HUDEP-2 (cell line): ENCODE measurements around the gene CDK10.

ENCODE experiments used
- DNase-seq, 76 experiments: peaks; one replicate each; lab custom pipeline; 2025; ENCODE audit not compliant: unreplicated experiment in 76 of 76; lab: John Stamatoyannopoulos, UW

CDK10 gene

DNA sequence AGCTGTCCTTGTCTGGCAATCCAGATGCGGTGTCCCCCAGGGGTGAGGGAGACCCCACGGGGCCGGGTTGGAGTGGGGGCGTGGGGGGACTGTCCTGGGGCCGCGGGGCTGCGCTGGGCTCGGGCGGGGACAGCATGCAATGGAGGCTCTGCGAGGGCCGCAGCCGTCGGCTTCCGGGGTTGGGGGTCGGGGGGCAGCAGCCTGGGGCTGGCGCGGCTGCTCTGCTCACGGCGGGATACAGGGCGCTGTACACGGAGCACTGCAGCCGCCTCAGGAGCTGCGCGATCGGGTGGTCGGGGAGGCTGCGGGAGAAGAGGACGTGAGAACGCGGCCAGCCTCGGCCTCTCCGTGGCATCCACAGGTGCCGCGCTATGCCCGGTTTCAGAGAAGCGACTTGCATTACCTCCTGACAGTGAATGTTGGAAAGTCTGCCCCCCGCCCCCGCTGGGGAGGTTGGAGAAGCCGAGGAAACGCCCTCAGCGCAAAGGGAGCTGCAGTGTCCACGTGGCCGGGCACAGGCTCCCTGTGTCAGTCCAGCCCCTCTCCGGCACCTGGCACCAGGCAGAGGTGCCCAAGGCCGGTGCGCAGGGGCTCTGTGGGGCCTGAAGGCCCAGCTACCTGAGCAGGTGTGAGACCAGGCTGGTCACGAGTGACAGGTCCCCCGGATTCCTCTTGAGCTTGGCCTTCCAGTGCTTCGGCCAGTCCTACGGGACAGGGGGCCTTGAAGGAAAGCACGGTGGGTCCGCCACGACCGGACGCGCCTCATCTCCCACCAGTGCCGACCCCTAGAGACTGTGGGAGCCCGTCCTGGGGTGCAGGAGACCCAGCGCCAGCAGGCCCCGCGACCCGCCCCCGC, 24.4 kb downstream of the CDK10 start:
- DNase-seq = no peak

DNA sequence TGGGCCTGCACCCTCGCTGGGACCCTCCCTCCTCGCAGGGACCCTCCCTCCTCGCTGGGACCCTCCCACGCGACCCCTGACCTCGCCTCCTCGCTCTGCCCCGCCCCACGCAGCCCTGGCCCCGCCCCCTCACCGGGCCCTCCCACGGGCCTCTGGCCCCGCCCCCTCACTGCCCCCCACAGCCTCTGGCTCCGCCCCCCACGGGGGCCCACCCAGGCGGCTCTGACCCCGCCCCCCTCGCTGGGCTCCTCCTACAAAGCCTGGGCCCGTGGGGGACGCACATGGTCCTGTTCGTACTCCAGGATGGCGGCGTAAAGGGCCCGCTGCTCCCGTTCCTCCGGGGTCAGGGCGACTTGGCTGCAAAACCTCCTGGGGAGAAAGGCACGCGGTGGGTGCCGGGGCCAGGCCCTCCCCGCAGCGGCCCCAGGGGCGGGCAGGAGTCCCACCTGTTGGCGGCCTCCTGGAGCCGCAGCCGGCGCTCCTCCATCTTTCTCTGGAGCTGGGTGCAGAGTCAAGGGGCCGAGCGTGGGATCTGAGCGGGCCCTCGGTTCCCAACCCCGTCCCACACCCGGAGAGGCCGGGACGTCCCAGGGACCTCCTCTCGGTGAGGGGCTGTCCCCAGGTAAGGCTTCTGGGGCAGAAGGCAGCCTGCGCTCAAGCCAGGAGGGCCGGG, 25.2 kb downstream of the CDK10 start:
- peak in 68 of 76 experiments; percentile 25 to 86 (median 66) for DNase-seq

GRCh38 chr16:89712274-89712781, 25.8 kb downstream of the CDK10 start:
- DNase-seq = peak in 1 of 76 experiments; percentile 10

DNA sequence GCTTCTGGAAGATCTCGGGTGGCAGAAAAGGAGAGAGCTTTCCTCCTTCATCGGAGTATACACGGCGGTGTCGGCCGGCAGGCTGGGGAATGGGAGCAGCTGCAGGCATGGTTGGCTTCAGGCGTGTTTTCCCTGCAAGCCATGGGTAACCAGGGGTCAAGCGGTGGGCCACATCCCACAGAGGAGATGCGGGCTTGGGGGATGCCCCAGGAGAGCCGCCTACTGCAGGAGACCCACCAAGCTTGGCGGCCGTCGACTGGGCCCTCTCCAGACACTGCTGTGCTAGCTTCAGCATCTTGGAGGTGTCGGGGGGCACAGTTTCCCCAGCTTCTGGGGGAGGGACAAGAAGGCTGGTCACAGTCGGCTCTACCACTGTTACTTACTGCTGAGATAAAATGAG, 30.0 kb downstream of the CDK10 start:
- no peak for DNase-seq

DNA sequence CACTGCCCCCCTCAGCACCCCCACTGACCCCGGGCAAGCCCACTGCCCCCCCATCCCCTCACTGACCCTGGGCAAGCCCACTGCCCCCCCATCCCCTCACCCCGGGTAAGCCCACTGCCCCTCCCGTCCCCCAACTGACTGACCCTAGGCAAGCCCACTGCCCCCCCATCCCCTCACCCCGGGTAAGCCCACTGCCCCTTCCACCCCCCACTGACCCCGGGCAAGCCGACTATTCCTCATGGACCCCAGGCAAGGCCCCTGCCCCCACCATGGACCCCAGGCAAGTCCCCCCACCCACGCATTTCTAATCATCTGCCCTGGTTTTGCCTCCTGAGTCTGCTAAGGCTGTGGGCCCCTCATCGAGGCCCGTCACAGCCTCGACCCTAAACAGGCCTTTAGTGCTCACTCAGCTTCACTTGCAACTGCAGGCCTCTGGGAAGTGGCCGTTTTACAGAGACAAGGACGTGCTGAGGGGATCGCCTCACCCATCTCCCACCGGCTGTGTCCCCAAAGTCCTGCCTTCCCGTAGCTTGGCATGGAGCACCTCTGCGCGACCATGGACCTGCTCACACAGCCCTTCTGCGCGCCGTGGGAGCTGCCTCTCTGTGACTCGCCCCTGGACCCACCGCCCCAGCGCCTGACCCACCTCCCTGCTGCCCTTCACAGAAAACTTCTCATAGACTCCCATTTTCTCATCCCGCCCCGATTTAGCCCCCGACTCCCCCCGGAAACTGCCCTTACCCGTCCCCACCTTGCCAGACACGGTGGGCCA, 30.6 kb downstream of the CDK10 start:
- DNase-seq = no peak

DNA sequence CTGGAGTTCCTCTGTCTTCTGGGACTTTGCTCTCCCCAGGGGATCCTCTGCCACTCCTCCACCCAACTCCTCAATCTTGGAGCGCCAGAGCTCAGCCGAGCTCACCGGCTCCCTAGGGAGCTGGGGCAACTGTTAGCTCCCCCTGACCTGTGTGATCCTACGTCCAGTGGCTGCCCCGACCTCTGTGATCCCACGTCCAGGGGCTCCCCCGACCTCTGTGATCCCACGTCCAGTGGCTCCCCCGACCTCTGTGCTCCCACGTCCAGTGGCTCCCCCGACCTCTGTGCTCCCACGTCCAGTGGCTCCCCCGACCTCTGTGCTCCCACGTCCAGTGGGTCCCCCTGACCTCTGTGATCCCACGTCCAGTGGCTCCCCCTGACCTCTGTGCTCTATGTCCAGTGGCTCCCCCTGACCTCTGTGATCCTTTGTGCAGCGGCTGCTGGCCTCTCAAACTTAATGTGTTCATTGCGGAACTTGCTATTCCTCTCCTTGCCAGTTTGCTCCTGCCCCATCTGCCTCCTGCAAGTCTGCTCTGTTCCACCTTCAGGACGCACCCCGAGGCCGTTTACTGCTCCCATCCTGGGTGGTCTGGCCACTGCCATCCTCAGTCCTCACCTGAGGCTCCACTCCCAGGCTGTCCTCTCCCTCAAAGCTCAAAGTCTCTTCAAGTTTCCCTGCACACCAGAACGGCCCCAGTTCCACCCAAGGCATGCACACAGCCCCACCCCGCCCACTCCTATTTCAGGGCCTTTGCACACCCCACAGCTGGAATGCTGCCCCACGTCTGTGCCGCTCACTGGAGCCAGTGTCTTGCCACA, 31.4 kb downstream of the CDK10 start:
- peak in 33 of 76 experiments; percentile 12 to 52 (median 21) for DNase-seq

GRCh38 chr16:89720551-89720812, 34.0 kb downstream of the CDK10 start:
- peak in 10 of 76 experiments; percentile 38 to 61 (median 52) for DNase-seq

DNA sequence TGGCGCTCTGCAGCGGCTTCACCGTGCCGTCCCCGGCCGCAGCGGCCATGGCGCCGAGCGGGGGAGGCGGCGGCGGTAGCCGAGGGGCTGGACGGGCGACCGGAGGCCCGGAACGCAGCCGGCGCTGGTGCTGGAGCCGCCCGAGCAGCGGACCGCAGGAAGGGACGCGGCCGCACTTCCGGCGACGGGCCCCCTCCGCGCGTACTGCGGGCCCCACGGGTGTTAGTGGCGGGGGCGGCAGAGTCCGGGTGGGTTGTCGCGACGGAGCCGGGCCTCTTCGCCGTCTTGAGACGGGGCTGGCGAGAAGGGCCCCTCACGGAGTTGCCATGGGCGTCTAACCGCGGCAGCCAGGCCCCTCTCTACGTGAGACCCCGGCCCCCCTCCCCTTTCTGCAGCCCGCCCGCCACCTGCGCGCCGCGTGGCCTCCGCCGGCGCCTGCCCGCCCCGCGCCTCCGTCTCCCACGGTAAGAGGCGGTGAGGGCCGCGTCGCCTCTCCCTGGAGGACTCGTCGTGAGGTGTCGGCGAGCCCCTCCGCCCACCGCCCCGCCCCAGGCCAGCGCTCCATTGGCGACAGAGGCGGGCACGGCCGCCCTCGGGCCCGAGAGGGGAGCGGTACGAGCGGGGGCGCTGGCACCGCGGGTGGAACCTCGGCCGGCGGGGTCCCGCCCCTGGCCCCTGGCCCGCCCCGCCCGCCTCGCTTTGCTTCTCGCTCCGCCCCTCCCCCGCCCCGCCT, 34.5 kb downstream of the CDK10 start, which contains the start of the genes VPS9D1 and ZNF276:
Gene VPS9D1, minus strand, starts transcription at position 86 of the 733 bp plus-strand sequence. Its CDS starts 37 bp downstream, at position 49.
Gene ZNF276, plus strand, starts transcription at position 725 of the 733 bp plus-strand sequence. CDS start 104 bp downstream, outside the sequence.
- peak in 71 of 76 experiments; percentile 14 to 87 (median 74) for DNase-seq

GRCh38 chr16:89721546-89722391, 35.3 kb downstream of the CDK10 start:
- DNase-seq = peak in 33 of 76 experiments; percentile 5 to 78 (median 36)

DNA sequence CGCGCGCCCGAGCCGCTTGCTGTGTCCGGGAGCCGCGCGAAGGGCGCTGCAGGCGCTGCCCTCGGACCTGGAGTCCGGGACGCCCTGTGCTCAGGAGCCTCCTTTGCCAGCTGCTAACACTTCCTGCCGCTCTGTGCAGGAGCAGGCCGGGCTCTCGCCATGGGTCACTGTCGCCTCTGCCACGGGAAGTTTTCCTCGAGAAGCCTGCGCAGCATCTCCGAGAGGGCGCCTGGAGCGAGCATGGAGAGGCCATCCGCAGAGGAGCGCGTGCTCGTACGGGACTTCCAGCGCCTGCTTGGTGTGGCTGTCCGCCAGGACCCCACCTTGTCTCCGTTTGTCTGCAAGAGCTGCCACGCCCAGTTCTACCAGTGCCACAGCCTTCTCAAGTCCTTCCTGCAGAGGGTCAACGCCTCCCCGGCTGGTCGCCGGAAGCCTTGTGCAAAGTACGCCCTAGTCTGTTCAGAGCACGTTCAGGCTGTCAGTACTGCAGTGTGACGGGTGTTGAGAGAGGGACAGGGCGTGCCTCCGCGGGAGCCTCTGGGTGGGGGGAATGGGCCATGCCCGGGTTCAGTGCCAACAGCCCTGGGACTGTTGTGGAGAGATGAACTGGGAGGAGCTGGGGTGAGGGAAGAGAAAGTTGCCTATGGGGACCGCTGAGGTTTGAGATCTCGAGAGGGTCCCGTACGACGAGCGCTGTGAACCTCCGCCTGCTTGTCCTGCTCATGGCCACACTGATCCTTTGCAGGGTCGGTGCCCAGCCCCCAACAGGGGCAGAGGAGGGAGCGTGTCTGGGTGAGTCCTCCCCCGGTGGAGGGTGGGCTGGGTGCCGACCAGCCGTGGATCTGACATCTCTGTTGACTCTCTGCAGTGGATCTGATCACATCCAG, 36.1 kb downstream of the CDK10 start:
- peak in 75 of 76 experiments; percentile 44 to 99 (median 95) for DNase-seq

GRCh38 chr16:89723279-89724250, 37.1 kb downstream of the CDK10 start:
- DNase-seq = peak in 60 of 76 experiments; percentile 5 to 78 (median 49)

DNA sequence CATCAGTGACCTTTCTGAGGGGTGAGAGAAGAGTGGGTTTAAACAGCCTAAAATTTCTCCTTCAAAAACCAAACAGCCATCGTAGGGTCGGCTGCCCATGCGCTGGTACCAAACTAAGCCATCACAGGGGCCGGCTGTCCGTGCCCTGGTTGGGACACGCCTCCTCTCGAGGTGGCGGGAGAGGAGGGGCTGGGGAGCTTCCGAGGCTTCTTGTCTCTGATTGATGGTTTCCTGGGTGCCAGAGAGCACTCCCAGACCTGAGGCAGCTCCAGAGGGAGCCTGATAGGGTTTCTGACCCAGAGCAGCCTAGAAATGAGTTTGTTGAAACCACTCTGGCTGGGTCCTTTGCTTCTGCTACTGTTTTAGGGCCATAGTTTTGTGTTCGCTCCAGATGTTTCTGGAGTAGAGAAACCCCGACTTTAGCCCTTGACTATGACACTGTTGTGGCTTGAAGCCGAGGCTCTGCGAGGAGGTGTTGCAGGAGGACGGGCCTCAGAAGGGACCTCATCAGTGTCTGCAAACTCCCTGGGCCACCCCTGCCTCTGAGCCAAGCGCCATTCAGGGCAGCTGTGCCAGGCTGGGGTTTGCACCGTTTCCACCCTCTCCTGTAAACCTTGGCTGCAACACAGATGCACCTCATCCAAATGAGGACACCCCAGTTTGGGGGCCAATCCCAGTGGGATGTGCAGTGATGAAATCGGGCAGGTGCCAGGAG, 41.1 kb downstream of the CDK10 start:
- no peak for DNase-seq

- no peak for DNase-seq
Observed at GRCh38 chr16:89729293-89729692, 42.8 kb downstream of the CDK10 start.

- no peak for DNase-seq
Observed at GRCh38 chr16:89729863-89730593, 43.5 kb downstream of the CDK10 start.
